ENCODE data around the gene MDH2. TPM values are rescaled to one million over a fixed set of nuclear protein-coding genes. Genes with fewer than 3 reads are reported as not detected.

Gene MDH2
- total and polyA plus RNA-seq, 10 of the 15 experiments (the other 5 are each of a cell fraction or from before 2014, with no cell fraction given), result 106 to 530 (median 202) TPM

- TF ChIP-seq MEF2B (IDR thresholded peaks at IDR 0.05; ENCODE audit: partially characterized antibody, poor library complexity, severe bottlenecking) (no peak), ZBTB33 (IDR thresholded peaks at IDR 0.05) (no peak), ETV6 (conservative IDR thresholded peaks at IDR 0.05 in 1 of 2, IDR thresholded peaks at IDR 0.05 in 1 of 2; ENCODE audit: borderline replicate concordance in 1 of 2, low read depth in 1 of 2) (no peak), PBX3 (IDR thresholded peaks at IDR 0.05; ENCODE audit: insufficient replicate concordance, low read depth, low read length) (no peak), POLR2AphosphoS2 (IDR thresholded peaks at IDR 0.05; ENCODE audit: low read depth, low read length) (no peak)
Observed at GRCh38 chr7:76040126-76040525, 7.8 kb upstream of the MDH2 start (continued).

- FAIRE-seq (no peak), ATAC-seq (no peak)
- SMC1A ChIA-PET (ENCODE audit: uncharacterized antibody, unreplicated experiment), result interaction anchor here (1.2 kb wide), 1 partner anchor 24 kb away, joined by 3 read pairs; no protein-coding TSS in a partner anchor
Observed at GRCh38 chr7:76044375-76044865, 3.5 kb upstream of the MDH2 start.

More at GRCh38 chr7:76044375-76044865, 3.5 kb upstream of the MDH2 start:
- WGBS (ENCODE audit: insufficient coverage, insufficient replicate concordance, low lambda C conversion rate, missing lambda C conversion rate), result 96% methylated on average over 7 of the region's 7 CpGs
- no peaks in the 10 kb centered on the region for H3K9me3 ChIP-seq (replicated peaks; ENCODE audit: control insufficient read depth, insufficient read depth, low read length)
- H3K79me2 ChIP-seq (ENCODE audit: control insufficient read depth, insufficient read depth, low read length), result peaks cover 41% of the 10 kb centered on the region
- no peak for TF ChIP-seq BCL11A (IDR thresholded peaks at IDR 0.05; ENCODE audit: low read depth, low read length)
- no peak overlapping the region for H2AFZ ChIP-seq (ENCODE audit: control insufficient read depth, low read depth, low read length)
- H3K9ac ChIP-seq (ENCODE audit: control insufficient read depth, insufficient read depth, low read length), result no peak overlapping the region
- ChIA-PET CTCF (interaction anchor here (0.6 kb wide), 1 partner anchor 185 kb away, joined by 3 read pairs; no protein-coding TSS in a partner anchor), POLR2A (interaction anchor here (0.7 kb wide), 1 partner anchor 83 kb away, joined by 3 read pairs; no protein-coding TSS in a partner anchor), RAD21 (ENCODE audit: unreplicated experiment) (no interaction called here)
- no TSS peak for BruUV-seq (replicated peaks)
- no peak overlapping the region for H3K27ac ChIP-seq (ENCODE audit: control insufficient read depth, insufficient read depth)
- H4K20me1 ChIP-seq (ENCODE audit: control insufficient read depth, insufficient read depth), result no peaks in the 10 kb centered on the region
- intact Hi-C loops (cut with micrococcal nuclease; ENCODE audit: unreplicated experiment) (no loop called here), in situ Hi-C loops (cut with MboI) (loop anchor here (25.0 kb wide), 1 partner anchor 982 kb away; the partner anchor contains the start of gene RCC1L)
- no peak overlapping the region for H3K4me2 ChIP-seq (ENCODE audit: control insufficient read depth, insufficient read depth)
- DNase-seq (ENCODE audit: low read depth, low spot score), result no peak
- H3K4me3 ChIP-seq, result no peak overlapping the region
- H3K27me3 ChIP-seq (replicated peaks in 1 of 2; ENCODE audit: control insufficient read depth in 2 of 2, insufficient read depth in 2 of 2, low read length in 1 of 2), result no peaks in the 10 kb centered on the region
- peaks cover 3% of the 10 kb centered on the region for H3K4me1 ChIP-seq (ENCODE audit: control insufficient read depth, insufficient read depth, low read length)
- H3K36me3 ChIP-seq (ENCODE audit: control insufficient read depth in 2 of 2, insufficient read depth in 2 of 2, low read length in 1 of 2), result no peaks in the 10 kb centered on the region; a peak in 1 of 4 replicates
